CD4-positive, alpha-beta T cell treated with Interleukin-15 for 1 hour (primary cell): ENCODE results near the gene CCDC197.

Source experiments
- DNase-seq: peaks from one replicate; pipeline ENCODE4 v3.0.0-alpha.2; 2020

Gene CCDC197

GRCh38 chr14:93980456-93981201 lies 16.5 kb upstream of the CCDC197 start:
- no peak for DNase-seq

- DNase-seq = no peak
Measured at GRCh38 chr14:93981316-93982229, 15.5 kb upstream of the CCDC197 start.

- no peak for DNase-seq
Measured at GRCh38 chr14:93982230-93983007, 14.7 kb upstream of the CCDC197 start.

GRCh38 chr14:93984070-93984469 lies 13.0 kb upstream of the CCDC197 start:
- DNase-seq = no peak

GRCh38 chr14:93984987-93985410 lies 12.1 kb upstream of the CCDC197 start:
- DNase-seq = no peak

- no peak for DNase-seq
Measured at GRCh38 chr14:93986955-93987354, 10.1 kb upstream of the CCDC197 start.

- DNase-seq = no peak
Measured at GRCh38 chr14:93987376-93987775, 9.7 kb upstream of the CCDC197 start.

GRCh38 chr14:93987815-93988476 lies 9.2 kb upstream of the CCDC197 start:
- no peak for DNase-seq

GRCh38 chr14:93989939-93990338 lies 7.2 kb upstream of the CCDC197 start:
- no peak for DNase-seq

GRCh38 chr14:93991212-93991611 lies 5.9 kb upstream of the CCDC197 start:
- no peak for DNase-seq

GRCh38 chr14:93991649-93992048 lies 5.5 kb upstream of the CCDC197 start:
- no peak for DNase-seq

GRCh38 chr14:93993382-93993781 lies 3.7 kb upstream of the CCDC197 start:
- DNase-seq = no peak

GRCh38 chr14:93994919-93995682 lies 2.0 kb upstream of the CCDC197 start:
- DNase-seq = no peak

GRCh38 chr14:93996130-93996695 lies 888 bp upstream of the CCDC197 start:
- DNase-seq = no peak

- DNase-seq = no peak
Measured at GRCh38 chr14:93997916-93998870, 1.1 kb downstream of the CCDC197 start.

- DNase-seq = no peak
Measured at GRCh38 chr14:93998871-93999403, 1.8 kb downstream of the CCDC197 start.

- no peak for DNase-seq
Measured at GRCh38 chr14:93999573-93999972, 2.5 kb downstream of the CCDC197 start.

GRCh38 chr14:94000267-94000666 lies 3.2 kb downstream of the CCDC197 start:
- no peak for DNase-seq

- no peak for DNase-seq
Measured at GRCh38 chr14:94001016-94001415, 3.9 kb downstream of the CCDC197 start.
